Fibroblast of skin of right biceps (primary cell): Measurements from ENCODE around the gene MYO1F.
"Not testable (repeated sequence)": the region's sequence is repeated elsewhere in the genome, so short reads cannot be mapped to it uniquely, and the experiment has no call there.

Experiments
- DNase-seq: peaks from one replicate; pipeline ENCODE4 v3.0.0-alpha.2; 2013

MYO1F gene

GRCh38 chr19:8561075-8561764, 16.0 kb downstream of the MYO1F start:
- no peak for DNase-seq

GRCh38 chr19:8558325-8558724, 18.9 kb downstream of the MYO1F start:
- no peak for DNase-seq

- no peak for DNase-seq
Measured at GRCh38 chr19:8557642-8558238, 19.5 kb downstream of the MYO1F start.

GRCh38 chr19:8553729-8554128, 23.5 kb downstream of the MYO1F start:
- DNase-seq: not testable (repeated sequence)

GRCh38 chr19:8552810-8553209, 24.4 kb downstream of the MYO1F start:
- peak; percentile 48 for DNase-seq

GRCh38 chr19:8550070-8550469, 27.2 kb downstream of the MYO1F start:
- no peak for DNase-seq

GRCh38 chr19:8545743-8546142, 31.5 kb downstream of the MYO1F start:
- DNase-seq: no peak

GRCh38 chr19:8544168-8544567, 33.1 kb downstream of the MYO1F start:
- DNase-seq: no peak

- no peak for DNase-seq
Measured at GRCh38 chr19:8539621-8540149, 37.6 kb downstream of the MYO1F start.

GRCh38 chr19:8537099-8537498, 40.1 kb downstream of the MYO1F start:
- no peak for DNase-seq

GRCh38 chr19:8536282-8536681, 41.0 kb downstream of the MYO1F start:
- no peak for DNase-seq

GRCh38 chr19:8532225-8532624, 45.0 kb downstream of the MYO1F start:
- DNase-seq: no peak

GRCh38 chr19:8531470-8531869, 45.8 kb downstream of the MYO1F start:
- DNase-seq: no peak

- DNase-seq: no peak
Measured at GRCh38 chr19:8530061-8530679, 47.1 kb downstream of the MYO1F start.

- no peak for DNase-seq
Measured at GRCh38 chr19:8529369-8530006, 47.8 kb downstream of the MYO1F start.

GRCh38 chr19:8528500-8528899, 48.7 kb downstream of the MYO1F start:
- no peak for DNase-seq

- DNase-seq: peak; percentile 93
Measured at GRCh38 chr19:8526345-8527091, 50.7 kb downstream of the MYO1F start.

- no peak for DNase-seq
Measured at GRCh38 chr19:8525401-8525684, 51.9 kb downstream of the MYO1F start.

GRCh38 chr19:8519388-8519787, 57.9 kb downstream of the MYO1F start:
- DNase-seq: no peak

GRCh38 chr19:8518536-8518935, 58.7 kb downstream of the MYO1F start:
- no peak for DNase-seq

- DNase-seq: peak; percentile 44
Measured at GRCh38 chr19:8517551-8518442, 59.4 kb downstream of the MYO1F start.

- no peak for DNase-seq
Measured at GRCh38 chr19:8515317-8515716, 61.9 kb downstream of the MYO1F start.
